ENCODE measurements around the gene PPP1R10.

DNA sequence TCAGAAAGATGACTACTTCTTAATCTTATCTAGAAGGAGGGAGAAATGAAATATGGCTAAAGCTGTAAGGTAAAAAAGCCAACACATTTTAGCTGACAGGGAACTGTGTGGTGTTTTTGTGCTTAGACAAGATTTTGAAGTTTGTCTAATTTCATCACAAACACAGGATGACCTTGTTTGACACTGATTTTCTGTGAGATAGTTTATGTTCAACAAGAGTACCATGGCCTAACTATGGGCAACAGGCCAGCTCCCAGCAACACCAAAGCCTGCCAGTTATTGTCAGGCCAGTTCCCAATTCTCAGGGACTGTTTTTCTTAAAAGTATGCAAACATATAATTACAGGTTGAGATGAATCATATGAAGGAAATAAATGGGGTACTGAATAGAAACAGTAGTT, 51.3 kb downstream of the PPP1R10 start:
- TF ChIP-seq, protein P1, sequence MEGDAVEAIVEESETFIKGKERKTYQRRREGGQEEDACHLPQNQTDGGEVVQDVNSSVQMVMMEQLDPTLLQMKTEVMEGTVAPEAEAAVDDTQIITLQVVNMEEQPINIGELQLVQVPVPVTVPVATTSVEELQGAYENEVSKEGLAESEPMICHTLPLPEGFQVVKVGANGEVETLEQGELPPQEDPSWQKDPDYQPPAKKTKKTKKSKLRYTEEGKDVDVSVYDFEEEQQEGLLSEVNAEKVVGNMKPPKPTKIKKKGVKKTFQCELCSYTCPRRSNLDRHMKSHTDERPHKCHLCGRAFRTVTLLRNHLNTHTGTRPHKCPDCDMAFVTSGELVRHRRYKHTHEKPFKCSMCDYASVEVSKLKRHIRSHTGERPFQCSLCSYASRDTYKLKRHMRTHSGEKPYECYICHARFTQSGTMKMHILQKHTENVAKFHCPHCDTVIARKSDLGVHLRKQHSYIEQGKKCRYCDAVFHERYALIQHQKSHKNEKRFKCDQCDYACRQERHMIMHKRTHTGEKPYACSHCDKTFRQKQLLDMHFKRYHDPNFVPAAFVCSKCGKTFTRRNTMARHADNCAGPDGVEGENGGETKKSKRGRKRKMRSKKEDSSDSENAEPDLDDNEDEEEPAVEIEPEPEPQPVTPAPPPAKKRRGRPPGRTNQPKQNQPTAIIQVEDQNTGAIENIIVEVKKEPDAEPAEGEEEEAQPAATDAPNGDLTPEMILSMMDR (IDR thresholded peaks at IDR 0.05): no peak
- no peak for TF ChIP-seq POLR2A (IDR thresholded peaks at IDR 0.05)
